IMR-90 (cell line): ENCODE data around the gene TCF12. TPM values are rescaled to one million over a fixed set of nuclear protein-coding genes. Genes with fewer than 3 reads are reported as not detected.

Experiments used
- ATAC-seq: fragments of 200-7000 bp; cut with Tn5 transposase; 2 replicates; pipeline ENCODE4 v1.9.1; 2020; ENCODE audit warnings: low read depth, mild to moderate bottlenecking, moderate library complexity
- BruUV-seq: library from RNA; stranded (reverse); fragments of 400-500 nt; replicated peaks from 2 replicates; lab custom pipeline; 2021; lab: Mats Ljungman, UMichigan
- CTCF ChIA-PET: fragments of 300-600 bp; formaldehyde crosslinking; extraction: SDS; loops from one replicate; lab custom pipeline; 2021; ENCODE audit warnings: antibody characterized with exemption; lab: Yijun Ruan, JAX
- POLR2A ChIA-PET: fragments of 300-600 bp; sonication (Branson Sonifier 250); formaldehyde crosslinking; loops from one replicate; lab custom pipeline; 2022; ENCODE audit warnings: antibody characterized with exemption; ENCODE audit not compliant: unreplicated experiment; lab: Charles Lee
- DNase-seq: peaks from one replicate; pipeline ENCODE4 v3.0.0; 2013
- H2AFZ ChIP-seq: replicated peaks from 2 replicates; pipeline ENCODE3; 2013; ENCODE audit warnings: low read length, mild to moderate bottlenecking; ENCODE audit not compliant: poor library complexity
- H2AK5ac ChIP-seq: 2 replicates; pipeline ENCODE4 v1.6.1; 2013; ENCODE audit warnings: low read depth, low read length, inconsistent platforms
- H2AK9ac ChIP-seq: replicated peaks from 2 replicates; pipeline ENCODE3; 2013; ENCODE audit warnings: mild to moderate bottlenecking, low read depth, low read length, moderate library complexity; ENCODE audit not compliant: poor library complexity
- H2BK120ac ChIP-seq: 2 replicates; pipeline ENCODE4 v1.6.1; 2013; ENCODE audit warnings: low read depth, low read length, inconsistent platforms
- H2BK15ac ChIP-seq: 3 replicates; pipeline ENCODE4 v1.6.1; 2013; ENCODE audit warnings: low read depth, low read length, inconsistent platforms
- H2BK20ac ChIP-seq: 2 replicates; pipeline ENCODE4 v1.6.1; 2013; ENCODE audit warnings: low read depth, mild to moderate bottlenecking, inconsistent platforms, low read length, moderate library complexity
- H2BK5ac ChIP-seq: 2 replicates; pipeline ENCODE4 v1.6.1; 2013; ENCODE audit warnings: mild to moderate bottlenecking, low read depth, low read length, inconsistent platforms; ENCODE audit not compliant: poor library complexity, severe bottlenecking
- H3K14ac ChIP-seq: replicated peaks from 2 replicates; pipeline ENCODE4 v1.6.1; 2013; ENCODE audit warnings: low read depth, low read length, inconsistent platforms
- H3K18ac ChIP-seq: 2 replicates; pipeline ENCODE4 v1.6.1; 2013; ENCODE audit warnings: low read depth, low read length, control low read depth
- H3K23ac ChIP-seq: 2 replicates; pipeline ENCODE4 v1.6.1; 2013; ENCODE audit warnings: low read depth, low read length, inconsistent platforms
- H3K27ac ChIP-seq: 2 replicates; pipeline ENCODE4 v1.5.1; 2013; ENCODE audit warnings: mild to moderate bottlenecking, control low read depth, low read length; ENCODE audit not compliant: insufficient read depth
- H3K27me3 ChIP-seq: 2 replicates; pipeline ENCODE4 v1.6.1; 2013; ENCODE audit warnings: low read length; ENCODE audit not compliant: control insufficient read depth, insufficient read depth
- H3K36me3 ChIP-seq: 2 replicates; pipeline ENCODE4 v1.6.1; 2013; ENCODE audit warnings: low read length, mixed read lengths; ENCODE audit not compliant: control insufficient read depth, insufficient read depth
- H3K4ac ChIP-seq: 2 replicates; pipeline ENCODE4 v1.6.1; 2013; ENCODE audit warnings: low read depth, low read length, inconsistent platforms
- H3K4me1 ChIP-seq: 2 replicates; pipeline ENCODE4 v1.6.1; 2013; ENCODE audit warnings: low read length, mixed read lengths; ENCODE audit not compliant: control insufficient read depth, insufficient read depth
- H3K4me2 ChIP-seq: 2 replicates; pipeline ENCODE4 v1.6.1; 2013; ENCODE audit warnings: low read depth, mild to moderate bottlenecking, control low read depth, low read length, moderate library complexity
- H3K4me3 ChIP-seq: 2 replicates; pipeline ENCODE4 v1.5.1; 2013; ENCODE audit warnings: low read depth, mild to moderate bottlenecking, control low read depth, low read length, moderate library complexity; ENCODE audit not compliant: insufficient read depth
- H3K56ac ChIP-seq: 2 replicates; pipeline ENCODE4 v1.6.1; 2013; ENCODE audit warnings: low read length, inconsistent platforms; ENCODE audit not compliant: insufficient read depth; ENCODE audit errors: extremely low read depth
- H3K79me1 ChIP-seq, 2 experiments: 2 replicates each; pipeline ENCODE4 v1.6.1; 2013; ENCODE audit warnings: low read length in 2 of 2, inconsistent platforms in 1 of 2, low read depth in 1 of 2
- H3K9ac ChIP-seq: 2 replicates; pipeline ENCODE4 v1.6.1; 2013; ENCODE audit warnings: low read depth, low read length, control low read depth
- H3K9me1 ChIP-seq: 2 replicates; pipeline ENCODE4 v1.6.1; 2013; ENCODE audit warnings: low read length, inconsistent platforms; ENCODE audit not compliant: insufficient read depth
- H3K9me3 ChIP-seq: 2 replicates; pipeline ENCODE4 v1.6.1; 2013; ENCODE audit warnings: low read length; ENCODE audit not compliant: control insufficient read depth, insufficient read depth
- H4K20me1 ChIP-seq: 2 replicates; pipeline ENCODE4 v1.6.1; 2013; ENCODE audit warnings: low read length, inconsistent platforms; ENCODE audit not compliant: insufficient read depth
- H4K5ac ChIP-seq: 2 replicates; pipeline ENCODE4 v1.6.1; 2013; ENCODE audit warnings: mild to moderate bottlenecking, low read depth, low read length, control low read depth
- H4K8ac ChIP-seq, 2 experiments: 2 replicates each; pipeline ENCODE4 v1.6.1; 2013; ENCODE audit warnings: low read depth in 2 of 2, low read length in 2 of 2, control low read depth in 1 of 2, inconsistent platforms in 1 of 2
- H4K91ac ChIP-seq: 2 replicates; pipeline ENCODE4 v1.6.1; 2013; ENCODE audit warnings: low read depth, low read length, inconsistent platforms; ENCODE audit not compliant: insufficient read depth
- BHLHE40 ChIP-seq: fragments of 150-350 bp; IDR thresholded peaks from 2 replicates; pipeline ENCODE4 v1.6.1; 2016; ENCODE audit warnings: mild to moderate bottlenecking, low read depth, low read length
- CEBPB ChIP-seq: IDR thresholded peaks from 2 replicates; pipeline ENCODE4 v1.6.1; 2012; ENCODE audit warnings: low read depth, low read length, improper control_type of control experiment
- CHD1 ChIP-seq: IDR thresholded peaks from 2 replicates; pipeline ENCODE4 v1.6.1; 2012; ENCODE audit warnings: low read depth, low read length, improper control_type of control experiment
- CTCF ChIP-seq: conservative IDR thresholded peaks from 2 replicates; pipeline ENCODE4 v1.5.1; 2012; ENCODE audit warnings: mild to moderate bottlenecking, low read depth, low read length, improper control_type of control experiment
- ELK1 ChIP-seq: fragments of 150-350 bp; IDR thresholded peaks from 2 replicates; pipeline ENCODE4 v1.6.1; 2016; ENCODE audit warnings: low read depth, mild to moderate bottlenecking, low read length, moderate library complexity, borderline replicate concordance
- FOS ChIP-seq: fragments of 150-350 bp; IDR thresholded peaks from 2 replicates; pipeline ENCODE4 v1.6.1; 2016; ENCODE audit warnings: low read depth, low read length
- MAFK ChIP-seq: IDR thresholded peaks from 2 replicates; pipeline ENCODE4 v1.6.1; 2012; ENCODE audit warnings: low read depth, low read length, improper control_type of control experiment
- MAZ ChIP-seq: IDR thresholded peaks from 2 replicates; pipeline ENCODE4 v1.6.1; 2012; ENCODE audit warnings: low read depth, mild to moderate bottlenecking, low read length, improper control_type of control experiment, moderate library complexity, borderline replicate concordance
- MXI1 ChIP-seq: IDR thresholded peaks from 2 replicates; pipeline ENCODE4 v1.6.1; 2012; ENCODE audit warnings: low read depth, mild to moderate bottlenecking, low read length, moderate library complexity, borderline replicate concordance
- NFE2L2 ChIP-seq: fragments of 150-350 bp; IDR thresholded peaks from 2 replicates; pipeline ENCODE4 v1.6.1; 2016; ENCODE audit warnings: low read depth, mild to moderate bottlenecking, low read length
- POLR2A ChIP-seq: IDR thresholded peaks from 2 replicates; pipeline ENCODE4 v1.6.1; 2012; ENCODE audit warnings: mild to moderate bottlenecking, low read depth, low read length
- RAD21 ChIP-seq: IDR thresholded peaks from 2 replicates; pipeline ENCODE4 v1.6.1; 2012; ENCODE audit warnings: low read length, improper control_type of control experiment
- RCOR1 ChIP-seq: IDR thresholded peaks from 2 replicates; pipeline ENCODE4 v1.6.1; 2012; ENCODE audit warnings: mild to moderate bottlenecking, low read length, improper control_type of control experiment; ENCODE audit not compliant: insufficient replicate concordance
- RFX5 ChIP-seq: IDR thresholded peaks from 2 replicates; pipeline ENCODE4 v1.8.0; 2012; ENCODE audit warnings: low read depth, mild to moderate bottlenecking, low read length, moderate library complexity
- SMC3 ChIP-seq: fragments of 150-350 bp; IDR thresholded peaks from 2 replicates; pipeline ENCODE4 v1.6.1; 2016; ENCODE audit warnings: low read depth, mild to moderate bottlenecking, antibody characterized with exemption, low read length, moderate library complexity
- USF2 ChIP-seq: fragments of 150-350 bp; IDR thresholded peaks from 2 replicates; pipeline ENCODE4 v1.6.1; 2017; ENCODE audit warnings: mild to moderate bottlenecking, antibody characterized with exemption, low read length, low read depth
- WGBS, 2 experiments: methylation state at CpG; one replicate each; pipeline versions ENCODE4 v1.1.5 to v1.1.7; 2013; ENCODE audit warnings: missing lambda C conversion rate in 2 of 2; ENCODE audit not compliant: insufficient read length in 1 of 2; ENCODE audit errors: extremely low coverage in 2 of 2; 5-methylcytosine and 5-hydroxymethylcytosine counted together
- dilution Hi-C: fragments of 300-500 bp; cut with HindIII; formaldehyde crosslinking; loops from one replicate; pipeline ENCODE4 v1.14.3; 2018; ENCODE audit warnings: low sequenced_read_pairs; ENCODE audit not compliant: unreplicated experiment
- in situ Hi-C: fragments of 300-500 bp; cut with MboI; formaldehyde crosslinking; loops from 3 replicates; pipeline ENCODE4 v1.14.3; 2019; ENCODE audit warnings: low sequenced_read_pairs, inconsistent platforms, mixed read lengths
- intact Hi-C: fragments of 100-400 bp; cut with micrococcal nuclease; formaldehyde crosslinking; loops from 2 replicates; pipeline ENCODE4 v1.10.0; 2022
- polyA plus RNA-seq, 3 experiments: library from polyadenylated mRNA; depleted of rRNA; stranded (reverse); fragments of >200 nt; gene quantifications; 2 replicates each; pipeline ENCODE4 v1.2.3, GENCODE V29; 2012; ENCODE audit warnings: low replicate concordance in 1 of 3
- total RNA-seq: library from RNA; depleted of rRNA; stranded (reverse); fragments of >200 nt; gene quantifications from 2 replicates; pipeline ENCODE4 v1.2.3, GENCODE V29; 2012

The TCF12 gene
- total and polyA plus RNA-seq, 2 of the 4 experiments (the other 2 are of a cell fraction): 79.4 to 160 TPM

GRCh38 chr15:57335293-57335715 lies 416.9 kb downstream of the TCF12 start:
- no peak overlapping the region; the same call in 2 of the 3 replicates for H2BK15ac ChIP-seq
- no peak overlapping the region for H3K56ac ChIP-seq
- 88% methylated on average over 4 of the region's 6 CpGs; no CpG with 5 or more reads in 1 of the 2 experiments for WGBS, 2 experiments
- H2AK5ac ChIP-seq: 0 out of 2 replicates have a peak overlapping the region, but pooled peaks have one; percentile 30
- peaks cover 2% of the 10 kb centered on the region; the same call in 1 of the 2 replicates for H3K9me1 ChIP-seq
- intact Hi-C loops (no loop called here), dilution Hi-C loops (loop anchor here (25.0 kb wide), 1 partner anchor 202 kb away; no protein-coding TSS in a partner anchor), in situ Hi-C loops (no loop called here)
- no peak overlapping the region for H2AFZ ChIP-seq
- TF ChIP-seq POLR2A: no peak
- no peak for TF ChIP-seq MAZ
- no peak for TF ChIP-seq USF2
- no peak for TF ChIP-seq ELK1
- TF ChIP-seq RFX5: no peak
- TF ChIP-seq FOS: no peak
- no peak for TF ChIP-seq MXI1
- no peak for TF ChIP-seq BHLHE40
- TF ChIP-seq MAFK: no peak
- TF ChIP-seq RAD21: no peak
- no peak for TF ChIP-seq CHD1
- TF ChIP-seq SMC3: no peak
- TF ChIP-seq RCOR1: no peak
- no peak for TF ChIP-seq CTCF
- TF ChIP-seq NFE2L2: no peak
- no peak for TF ChIP-seq CEBPB
- peak overlapping the region; percentile 40; the same call in 1 of the 2 replicates for H2BK20ac ChIP-seq
- no peak overlapping the region for H3K23ac ChIP-seq
- CTCF ChIA-PET: interaction anchor here (1.4 kb wide), 1 partner anchor 193 kb away, joined by 5 read pairs; no protein-coding TSS in a partner anchor
- no peaks in the 10 kb centered on the region for H3K36me3 ChIP-seq
- no peak overlapping the region for H2BK5ac ChIP-seq
- no peak overlapping the region for H4K91ac ChIP-seq
- H3K27ac ChIP-seq: no peak overlapping the region
- H3K4me3 ChIP-seq: no peak overlapping the region
- H4K5ac ChIP-seq: no peak overlapping the region
- no peaks in the 10 kb centered on the region for H4K20me1 ChIP-seq
- no peaks in the 10 kb centered on the region for H3K79me1 ChIP-seq
- H3K18ac ChIP-seq: no peak overlapping the region
- BruUV-seq: no TSS peak
- POLR2A ChIA-PET: no interaction called here
- no peaks in the 10 kb centered on the region for H3K9me3 ChIP-seq
- H3K14ac ChIP-seq: no peak overlapping the region
- no peak overlapping the region for H3K4me2 ChIP-seq
- DNase-seq (no peak), ATAC-seq (no peak)
- H3K9ac ChIP-seq: no peak overlapping the region
- no peak overlapping the region for H4K8ac ChIP-seq
- H2BK120ac ChIP-seq: no peak overlapping the region
- H3K4ac ChIP-seq: peak overlapping the region; percentile 3; the same call in 1 of the 2 replicates
- H2AK9ac ChIP-seq: peak overlapping the region; percentile 17
- H3K4me1 ChIP-seq: peaks cover 4% of the 10 kb centered on the region
- no peaks in the 10 kb centered on the region for H3K27me3 ChIP-seq
